ENCODE data around the gene PCYT2. TPM values are rescaled to one million over a fixed set of nuclear protein-coding genes. Genes with fewer than 3 reads are reported as not detected.

The PCYT2 gene
- total and polyA plus RNA-seq, 2 donors (not counting 1 experiment from before 2014, with no cell fraction given): 33.4 to 34.9 TPM

- H3K4me2 ChIP-seq (replicated peaks; ENCODE audit: low read depth, low read length, poor library complexity, severe bottlenecking): no peak overlapping the region
- ChIA-PET CTCF (interaction anchor here (1.3 to 1.7 kb wide), 2 partner anchors 14 to 44 kb away, joined by 3 to 4 read pairs; partner anchors contain the start of gene MAFG), POLR2A (no interaction called here)
Measured at GRCh38 chr17:81913394-81914102, 2.3 kb upstream of the PCYT2 start.

GRCh38 chr17:81912441-81913309 lies 1.5 kb upstream of the PCYT2 start:
- H3K4me1 ChIP-seq (ENCODE audit: control insufficient read depth in 2 of 2, insufficient read depth in 2 of 2, low read length in 2 of 2): peaks cover 18 to 30% of the 10 kb centered on the region in 2 donors
- Mint-ChIP-seq H3K4me3 (peak overlapping the region; percentile 76), H3K4me1 (peaks cover 23% of the 10 kb centered on the region), H3K27me3 (no peaks in the 10 kb centered on the region), H3K9me3 (ENCODE audit: insufficient read depth) (no peaks in the 10 kb centered on the region), H3K27ac (peak overlapping the region; percentile 24)
- TF ChIP-seq CTCF (IDR thresholded peaks at IDR 0.05) (no peak), EZH2 (IDR thresholded peaks at IDR 0.05; ENCODE audit: borderline replicate concordance, insufficient read depth, low read depth, low read length, poor library complexity, severe bottlenecking) (no peak)
- DNase-seq (no peak), ATAC-seq (ENCODE audit: low read depth) (no peak)
- H3K4me2 ChIP-seq (replicated peaks; ENCODE audit: low read depth, low read length, poor library complexity, severe bottlenecking): no peak overlapping the region
- intact Hi-C loops (cut with micrococcal nuclease): no loop called here
- ChIA-PET CTCF (interaction anchor here (1.3 to 1.7 kb wide), 2 partner anchors 15 to 43 kb away, joined by 3 to 4 read pairs; partner anchors contain the start of gene MAFG), POLR2A (interaction anchor here (0.6 kb wide), 1 partner anchor 275 kb away, joined by 5 read pairs; no protein-coding TSS in a partner anchor)
- 96% methylated on average over 26 of the region's 32 CpGs for WGBS (ENCODE audit: insufficient coverage)
- H3K79me2 ChIP-seq (ENCODE audit: control insufficient read depth, insufficient read depth, low read length): peaks cover 50% of the 10 kb centered on the region
- H3K27me3 ChIP-seq (replicated peaks in 1 of 4; ENCODE audit: control extremely low read depth in 1 of 4, control insufficient read depth in 3 of 4, insufficient read depth in 4 of 4, low read length in 3 of 4): no peaks in the 10 kb centered on the region
- peaks cover 72% of the 10 kb centered on the region for H4K20me1 ChIP-seq (ENCODE audit: control insufficient read depth, insufficient read depth, low read length, poor library complexity, severe bottlenecking)
- H3K9ac ChIP-seq (ENCODE audit: low read length): no peak overlapping the region
- H3K4me3 ChIP-seq (ENCODE audit: control extremely low read depth in 1 of 5, extremely low read depth in 1 of 5, insufficient read depth in 1 of 5, low read depth in 2 of 5, low read length in 4 of 5): no peak overlapping the region
- peaks cover 0 to 36% of the 10 kb centered on the region in 2 experiments for H3K36me3 ChIP-seq (replicated peaks in 1 of 2; ENCODE audit: control extremely low read depth in 1 of 2, control insufficient read depth in 1 of 2, extremely low read depth in 1 of 2, insufficient read depth in 2 of 2, low read length in 1 of 2)
- H3K27ac ChIP-seq (ENCODE audit: low read length in 2 of 2): no peak overlapping the region
- H2AFZ ChIP-seq (ENCODE audit: insufficient read depth, low read depth, low read length, poor library complexity, severe bottlenecking): no peak overlapping the region
- H3K9me3 ChIP-seq (ENCODE audit: control extremely low read depth in 1 of 3, control insufficient read depth in 2 of 3, insufficient read depth in 1 of 3, low read length in 2 of 3): peaks cover 0 to 3% (median 0%) of the 10 kb centered on the region in 3 donors

More at GRCh38 chr17:81913394-81914102, 2.3 kb upstream of the PCYT2 start:
- Mint-ChIP-seq H3K27me3 (no peaks in the 10 kb centered on the region), H3K9me3 (ENCODE audit: insufficient read depth) (no peaks in the 10 kb centered on the region), H3K27ac (no peak overlapping the region), H3K4me1 (peaks cover 30% of the 10 kb centered on the region), H3K4me3 (peak overlapping the region; percentile 46)
- no peaks in the 10 kb centered on the region for H3K27me3 ChIP-seq (replicated peaks in 1 of 4; ENCODE audit: control extremely low read depth in 1 of 4, control insufficient read depth in 3 of 4, insufficient read depth in 4 of 4, low read length in 3 of 4)
- peaks cover 57% of the 10 kb centered on the region for H3K79me2 ChIP-seq (ENCODE audit: control insufficient read depth, insufficient read depth, low read length)
- H3K36me3 ChIP-seq (replicated peaks in 1 of 2; ENCODE audit: control extremely low read depth in 1 of 2, control insufficient read depth in 1 of 2, extremely low read depth in 1 of 2, insufficient read depth in 2 of 2, low read length in 1 of 2): peaks cover 0 to 36% of the 10 kb centered on the region in 2 experiments
- intact Hi-C loops (cut with micrococcal nuclease): no loop called here
- peaks cover 0 to 3% (median 0%) of the 10 kb centered on the region in 3 donors for H3K9me3 ChIP-seq (ENCODE audit: control extremely low read depth in 1 of 3, control insufficient read depth in 2 of 3, insufficient read depth in 1 of 3, low read length in 2 of 3)
- peaks cover 22 to 35% of the 10 kb centered on the region in 2 donors for H3K4me1 ChIP-seq (ENCODE audit: control insufficient read depth in 2 of 2, insufficient read depth in 2 of 2, low read length in 2 of 2)
- H2AFZ ChIP-seq (ENCODE audit: insufficient read depth, low read depth, low read length, poor library complexity, severe bottlenecking): no peak overlapping the region
- 97% methylated on average over 31 of the region's 31 CpGs for WGBS (ENCODE audit: insufficient coverage)
- H3K4me3 ChIP-seq (ENCODE audit: control extremely low read depth in 1 of 5, extremely low read depth in 1 of 5, insufficient read depth in 1 of 5, low read depth in 2 of 5, low read length in 4 of 5): no peak overlapping the region
- H3K27ac ChIP-seq (ENCODE audit: low read length in 2 of 2): no peak overlapping the region
- H4K20me1 ChIP-seq (ENCODE audit: control insufficient read depth, insufficient read depth, low read length, poor library complexity, severe bottlenecking): peaks cover 72% of the 10 kb centered on the region
- H3K9ac ChIP-seq (ENCODE audit: low read length): no peak overlapping the region
- DNase-seq (no peak), ATAC-seq (ENCODE audit: low read depth) (no peak)
- no peak for TF ChIP-seq EZH2 (IDR thresholded peaks at IDR 0.05; ENCODE audit: borderline replicate concordance, insufficient read depth, low read depth, low read length, poor library complexity, severe bottlenecking)
